Mesenchymal stem cell (in vitro differentiated cells and primary cell): ENCODE results near the gene LDB3.
A peak's percentile ranks its signal among the peaks of the same experiment; 100 is the strongest.

ENCODE experiments used
- DNase-seq: peaks from one replicate; pipeline ENCODE4 v3.0.0-alpha.2; 2013
- H2AFZ ChIP-seq: one replicate; pipeline ENCODE4 v1.6.1; 2013; ENCODE audit warnings: low read depth, mild to moderate bottlenecking, control low read depth, inconsistent platforms, low read length, moderate library complexity
- H2AK5ac ChIP-seq: 2 replicates; pipeline ENCODE4 v1.6.1; 2013; ENCODE audit warnings: low read length, moderate library complexity, mild to moderate bottlenecking, inconsistent platforms; ENCODE audit not compliant: severe bottlenecking
- H2BK120ac ChIP-seq: one replicate; pipeline ENCODE4 v1.6.1; 2013; ENCODE audit warnings: low read depth, mild to moderate bottlenecking, inconsistent platforms, low read length, moderate library complexity
- H2BK12ac ChIP-seq, 2 experiments: one replicate each; pipeline ENCODE4 v1.6.1; 2013; ENCODE audit warnings: inconsistent platforms in 2 of 2, low read length in 2 of 2, mild to moderate bottlenecking in 2 of 2, moderate library complexity in 2 of 2, control low read depth in 1 of 2
- H2BK15ac ChIP-seq: one replicate; pipeline ENCODE4 v1.6.1; 2013; ENCODE audit warnings: mild to moderate bottlenecking, low read depth, inconsistent platforms; ENCODE audit not compliant: poor library complexity, severe bottlenecking
- H2BK5ac ChIP-seq: 2 replicates; pipeline ENCODE4 v1.6.1; 2013; ENCODE audit warnings: low read depth, mild to moderate bottlenecking, low read length, control low read depth, inconsistent platforms; ENCODE audit not compliant: poor library complexity, severe bottlenecking
- H3K14ac ChIP-seq, 2 experiments: one replicate each; pipeline ENCODE4 v1.6.1; 2013; ENCODE audit warnings: inconsistent platforms in 2 of 2, low read length in 2 of 2, control low read depth in 1 of 2, mild to moderate bottlenecking in 1 of 2, moderate library complexity in 1 of 2
- H3K18ac ChIP-seq, 2 experiments: one replicate each; pipeline ENCODE4 v1.6.1; 2013; ENCODE audit warnings: inconsistent platforms in 2 of 2, low read length in 2 of 2, control low read depth in 1 of 2, low read depth in 1 of 2, mild to moderate bottlenecking in 1 of 2
- H3K23ac ChIP-seq, 2 experiments: one replicate each; pipeline ENCODE4 v1.6.1; 2013; ENCODE audit warnings: inconsistent platforms in 2 of 2, low read length in 2 of 2, mild to moderate bottlenecking in 2 of 2, moderate library complexity in 2 of 2, control low read depth in 1 of 2
- H3K27ac ChIP-seq: 2 replicates; pipeline ENCODE4 v1.5.1; 2013; ENCODE audit warnings: mild to moderate bottlenecking, moderate library complexity, low read length, control low read depth, inconsistent platforms; ENCODE audit not compliant: poor library complexity, severe bottlenecking
- H3K27me3 ChIP-seq, 2 experiments: 2 replicates each; pipeline versions ENCODE4 v1.6.1 to v1.7.0; 2013; ENCODE audit warnings: low read length in 2 of 2, mild to moderate bottlenecking in 2 of 2, moderate library complexity in 2 of 2, control low read depth in 1 of 2, inconsistent platforms in 1 of 2; ENCODE audit not compliant: control insufficient read depth in 1 of 2, insufficient read depth in 1 of 2
- H3K36me3 ChIP-seq, 2 experiments: 2 replicates each; pipeline versions ENCODE4 v1.6.1 to v1.7.0; 2013; ENCODE audit warnings: low read length in 2 of 2, control low read depth in 1 of 2, inconsistent platforms in 1 of 2, low read depth in 1 of 2, mild to moderate bottlenecking in 1 of 2; ENCODE audit not compliant: insufficient read depth in 2 of 2, control insufficient read depth in 1 of 2
- H3K4ac ChIP-seq, 2 experiments: one replicate each; pipeline ENCODE4 v1.6.1; 2013; ENCODE audit warnings: inconsistent platforms in 2 of 2, low read length in 2 of 2, mild to moderate bottlenecking in 2 of 2, moderate library complexity in 2 of 2, control low read depth in 1 of 2, low read depth in 1 of 2
- H3K4me1 ChIP-seq: 2 replicates; pipeline ENCODE4 v1.6.1; 2013; ENCODE audit warnings: low read depth, low read length, control low read depth; ENCODE audit not compliant: control insufficient read depth, insufficient read depth
- H3K4me2 ChIP-seq: 2 replicates; pipeline ENCODE4 v1.6.1; 2013; ENCODE audit warnings: low read length, mild to moderate bottlenecking, inconsistent platforms; ENCODE audit not compliant: poor library complexity, severe bottlenecking
- H3K4me3 ChIP-seq, 2 experiments: 2 replicates each; pipeline versions ENCODE4 v1.5.1 to v1.7.0; 2013; ENCODE audit warnings: low read length in 2 of 2, mild to moderate bottlenecking in 2 of 2, control low read depth in 1 of 2, low read depth in 1 of 2; ENCODE audit not compliant: insufficient read depth in 1 of 2
- H3K79me1 ChIP-seq: replicated peaks from 2 replicates; pipeline ENCODE4 v1.6.1; 2013; ENCODE audit warnings: mild to moderate bottlenecking, control low read depth, low read length, inconsistent platforms; ENCODE audit not compliant: poor library complexity, severe bottlenecking
- H3K9ac ChIP-seq: 2 replicates; pipeline ENCODE4 v1.7.0; 2013; ENCODE audit warnings: mild to moderate bottlenecking, low read length, moderate library complexity
- H3K9me3 ChIP-seq: 2 replicates; pipeline ENCODE4 v1.7.0; 2013; ENCODE audit warnings: mild to moderate bottlenecking, low read length; ENCODE audit not compliant: control insufficient read depth
- H4K8ac ChIP-seq: one replicate; pipeline ENCODE4 v1.6.1; 2013; ENCODE audit warnings: inconsistent platforms, mild to moderate bottlenecking, low read length, moderate library complexity
- H4K91ac ChIP-seq: one replicate; pipeline ENCODE4 v1.6.1; 2013; ENCODE audit warnings: mild to moderate bottlenecking, low read length, inconsistent platforms
- WGBS: methylation state at CpG from one replicate; pipeline ENCODE4 v1.1.7; 2013; ENCODE audit warnings: mixed read lengths; 5-methylcytosine and 5-hydroxymethylcytosine counted together

Gene LDB3

DNA sequence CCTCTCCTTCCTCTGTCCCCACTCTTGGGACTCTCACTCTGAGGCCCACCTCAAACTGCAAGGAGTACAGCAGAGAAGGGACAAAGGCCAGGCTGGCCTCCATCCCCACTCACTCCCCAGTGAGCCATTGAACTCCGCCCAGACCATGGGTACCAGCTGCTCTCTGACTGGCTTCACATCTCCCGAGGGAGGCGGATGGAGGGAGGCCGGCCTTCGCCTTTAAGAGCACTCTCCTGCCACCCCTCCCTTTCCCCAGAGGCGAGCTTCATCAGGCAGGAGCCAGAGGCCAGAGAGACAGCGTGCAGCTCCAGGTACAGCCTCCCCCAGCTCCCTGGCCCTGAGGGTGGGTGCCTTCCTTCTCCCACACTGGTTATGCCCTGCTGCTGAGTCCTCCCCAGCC is 1.8 kb upstream of the LDB3 start:
- Histone ChIP-seq H3K27me3 (peaks cover 0 to 39% of the 10 kb centered on the region in 2 experiments), H3K18ac (peak overlapping the region in 1 of 2 experiments; percentile 13), H2BK5ac (no peak overlapping the region), H3K27ac (no peak overlapping the region), H3K4ac (no peak overlapping the region), H2BK12ac (no peak overlapping the region), H3K23ac (no peak overlapping the region), H2AK5ac (no peak overlapping the region), H2AFZ (no peak overlapping the region), H3K4me2 (no peak overlapping the region), H3K4me3 (no peak overlapping the region), H3K14ac (no peak overlapping the region), H3K4me1 (peaks cover 36% of the 10 kb centered on the region), H3K36me3 (no peaks in the 10 kb centered on the region), H3K79me1 (no peaks in the 10 kb centered on the region), H2BK120ac (no peak overlapping the region), H4K91ac (no peak overlapping the region), H3K9ac (no peak overlapping the region), H2BK15ac (no peak overlapping the region), H3K9me3 (no peaks in the 10 kb centered on the region), H4K8ac (no peak overlapping the region)
- WGBS, result 94% methylated on average over 7 of the region's 7 CpGs
- no peak for DNase-seq

DNA sequence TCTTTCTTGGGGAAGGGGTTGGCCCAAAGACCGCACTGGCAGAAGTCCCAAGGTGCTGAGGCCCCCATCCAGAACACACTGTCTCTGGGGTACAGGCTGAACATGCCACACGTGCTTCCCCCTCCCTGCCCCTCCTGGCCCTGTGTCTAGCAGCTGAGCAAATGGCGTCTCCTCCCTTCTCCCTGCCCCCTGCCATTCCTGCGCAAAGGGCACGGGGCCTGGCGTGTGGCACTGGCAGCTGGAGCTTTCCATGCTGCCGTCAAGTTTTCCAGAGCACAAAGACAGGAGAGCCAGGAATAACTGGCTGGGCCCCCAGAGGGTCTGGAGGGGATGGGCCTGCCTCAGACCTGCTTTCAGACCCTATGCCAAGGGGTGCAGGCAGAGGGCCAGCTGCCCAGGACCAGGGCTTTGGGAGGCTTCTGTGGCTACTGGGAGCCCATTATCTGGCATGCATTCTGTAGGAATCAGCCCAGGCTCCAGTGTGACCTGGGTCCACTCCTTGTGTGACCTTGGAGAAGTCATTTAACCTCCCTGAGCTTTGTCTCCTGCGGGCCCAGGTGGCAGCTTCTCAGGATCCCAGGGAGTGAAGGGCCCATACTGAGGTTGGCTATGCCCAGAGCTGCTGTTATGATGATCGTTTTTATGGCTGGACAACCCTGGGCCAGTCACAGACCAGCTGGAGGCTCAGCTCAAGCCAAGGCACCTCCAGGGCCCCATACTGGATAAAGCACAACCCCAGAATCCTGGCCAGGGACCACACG is 710 bp upstream of the LDB3 start:
- peak overlapping the region; percentile 18 for H4K91ac ChIP-seq
- 89% methylated on average over 10 of the region's 10 CpGs for WGBS

DNA sequence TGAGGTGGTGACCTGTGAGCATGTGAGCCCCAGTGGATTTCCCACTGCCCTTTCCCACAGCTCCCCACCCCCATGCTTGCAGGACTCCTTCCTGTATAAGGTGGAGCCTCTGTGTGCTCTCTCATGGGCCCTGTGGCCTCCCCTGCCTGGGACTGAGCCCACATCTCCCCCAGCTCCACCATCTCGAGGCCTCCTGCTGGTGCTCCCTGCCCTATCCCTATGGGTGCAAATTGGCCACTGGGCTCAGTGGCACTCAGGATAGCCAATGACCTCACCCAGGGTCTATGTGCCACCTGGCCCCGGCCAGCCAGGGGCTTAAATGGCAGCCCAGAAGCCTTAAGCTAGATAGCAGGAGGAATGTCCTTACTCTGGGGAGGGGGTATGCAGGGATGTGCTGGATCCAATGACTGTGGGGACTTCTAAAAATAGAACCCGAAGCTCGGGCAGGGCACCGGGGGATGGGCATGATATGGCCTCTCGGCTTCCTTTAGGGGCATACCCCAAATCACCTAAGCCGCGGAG is 2.0 kb downstream of the LDB3 start:
- H4K8ac ChIP-seq, result no peak overlapping the region
- no peak overlapping the region for H3K23ac ChIP-seq
- WGBS, result 83% methylated on average over 8 of the region's 8 CpGs
- H3K4me1 ChIP-seq, result peaks cover 51% of the 10 kb centered on the region
- H3K36me3 ChIP-seq, result no peaks in the 10 kb centered on the region
- H3K79me1 ChIP-seq, result no peaks in the 10 kb centered on the region
- H2AFZ ChIP-seq, result no peak overlapping the region
- H3K9ac ChIP-seq, result no peak overlapping the region
- no peak overlapping the region for H3K27ac ChIP-seq
- no peak overlapping the region for H3K18ac ChIP-seq
- H3K4me2 ChIP-seq, result no peak overlapping the region
- no peak overlapping the region for H4K91ac ChIP-seq
- peak overlapping the region in 1 of 2 experiments; percentile 38 for H3K14ac ChIP-seq
- peaks cover 4 to 29% of the 10 kb centered on the region in 2 experiments for H3K27me3 ChIP-seq
- no peak for DNase-seq
- H2BK12ac ChIP-seq, result no peak overlapping the region
- H2AK5ac ChIP-seq, result no peak overlapping the region
- no peak overlapping the region for H3K4ac ChIP-seq
- H3K9me3 ChIP-seq, result no peaks in the 10 kb centered on the region
- no peak overlapping the region for H2BK5ac ChIP-seq
- no peak overlapping the region for H2BK120ac ChIP-seq
- no peak overlapping the region for H3K4me3 ChIP-seq
- no peak overlapping the region for H2BK15ac ChIP-seq

More for the DNA sequence above, 710 bp upstream of the LDB3 start:
- no peak overlapping the region for H3K9ac ChIP-seq
- no peak overlapping the region for H3K4me2 ChIP-seq
- H2BK12ac ChIP-seq, result no peak overlapping the region
- H4K8ac ChIP-seq, result no peak overlapping the region
- H2BK15ac ChIP-seq, result peak overlapping the region; percentile 19
- H2AK5ac ChIP-seq, result peak overlapping the region; percentile 24
- H3K4me3 ChIP-seq, result no peak overlapping the region
- H3K4me1 ChIP-seq, result peaks cover 44% of the 10 kb centered on the region
- no peak overlapping the region for H3K27ac ChIP-seq
- no peak overlapping the region for H3K14ac ChIP-seq
- no peak overlapping the region for H2BK5ac ChIP-seq
- H3K36me3 ChIP-seq, result no peaks in the 10 kb centered on the region
- no peak overlapping the region for H3K4ac ChIP-seq
- H3K79me1 ChIP-seq, result no peaks in the 10 kb centered on the region
- H3K23ac ChIP-seq, result no peak overlapping the region
- H3K9me3 ChIP-seq, result no peaks in the 10 kb centered on the region
- peaks cover 0 to 36% of the 10 kb centered on the region in 2 experiments for H3K27me3 ChIP-seq
- H2BK120ac ChIP-seq, result no peak overlapping the region
- H3K18ac ChIP-seq, result peak overlapping the region in 1 of 2 experiments; percentile 48
- no peak overlapping the region for H2AFZ ChIP-seq
- no peak for DNase-seq

DNA sequence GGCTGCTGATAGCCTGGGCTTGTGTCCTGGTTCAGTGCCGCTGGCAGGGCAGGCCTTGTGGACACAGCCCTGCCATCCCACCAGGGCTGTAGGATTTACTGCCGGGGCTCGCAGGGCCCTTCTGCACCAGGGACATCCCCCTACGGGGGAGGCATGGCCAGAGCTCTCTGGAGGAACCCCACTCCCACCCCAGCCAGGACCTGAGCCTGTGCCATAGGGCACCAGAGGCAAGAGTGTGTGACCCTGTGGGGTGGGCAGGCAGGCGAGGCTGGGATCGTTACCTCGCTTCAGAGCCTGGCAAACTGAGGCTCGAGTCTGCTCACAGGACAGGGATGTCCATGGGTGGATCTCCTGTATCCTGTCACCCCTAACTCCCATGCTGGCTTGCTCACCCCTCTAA is 2.6 kb downstream of the LDB3 start:
- no peak overlapping the region for H3K18ac ChIP-seq
- DNase-seq, result no peak
- H2AFZ ChIP-seq, result no peak overlapping the region
- H4K8ac ChIP-seq, result no peak overlapping the region
- peaks cover 51% of the 10 kb centered on the region for H3K4me1 ChIP-seq
- no peak overlapping the region for H3K4me3 ChIP-seq
- H3K14ac ChIP-seq, result no peak overlapping the region
- H4K91ac ChIP-seq, result no peak overlapping the region
- WGBS, result 95% methylated on average over 7 of the region's 8 CpGs
- H3K36me3 ChIP-seq, result no peaks in the 10 kb centered on the region
- no peak overlapping the region for H2BK12ac ChIP-seq
- H3K79me1 ChIP-seq, result no peaks in the 10 kb centered on the region
- H3K9me3 ChIP-seq, result no peaks in the 10 kb centered on the region
- no peak overlapping the region for H3K9ac ChIP-seq
- H3K4ac ChIP-seq, result no peak overlapping the region
- H2BK120ac ChIP-seq, result peak overlapping the region; percentile 23
- H3K27me3 ChIP-seq, result peaks cover 4 to 29% of the 10 kb centered on the region in 2 experiments
- no peak overlapping the region for H2BK15ac ChIP-seq
- no peak overlapping the region for H3K23ac ChIP-seq
- no peak overlapping the region for H2AK5ac ChIP-seq
- H2BK5ac ChIP-seq, result no peak overlapping the region
- no peak overlapping the region for H3K27ac ChIP-seq
- no peak overlapping the region for H3K4me2 ChIP-seq
